Measurements from ENCODE around the gene YARS2. TPM values are rescaled to one million over a fixed set of nuclear protein-coding genes. Genes with fewer than 3 reads are reported as not detected.

YARS2 gene
- total and polyA plus RNA-seq, 10 donors: 13.2 to 23.5 (median 15.1) TPM

GRCh38 chr12:32765906-32766305 lies 10.2 kb upstream of the YARS2 start:
- intact Hi-C loops (cut with DNase I; ENCODE audit: low total_unique reads): loop anchor here (10.0 kb wide), 1 partner anchor 149 kb away; no protein-coding TSS in a partner anchor

GRCh38 chr12:32761716-32762115 lies 6.0 kb upstream of the YARS2 start:
- Histone ChIP-seq H3K27ac (no peak overlapping the region), H3K9me3 (no peaks in the 10 kb centered on the region), H3K27me3 (replicated peaks in 1 of 7) (no peaks in the 10 kb centered on the region), H3K4me3 (no peak overlapping the region), H3K36me3 (no peaks in the 10 kb centered on the region), H3K4me1 (peaks cover 0 to 12% (median 9%) of the 10 kb centered on the region in 6 donors)
- TF ChIP-seq POLR2A (IDR thresholded peaks at IDR 0.05): no peak
- no peak for TF ChIP-seq CTCF (IDR thresholded peaks at IDR 0.05 in 8 of 11, conservative IDR thresholded peaks at IDR 0.05 in 3 of 11)
- TF ChIP-seq POLR2AphosphoS5 (IDR thresholded peaks at IDR 0.05): no peak
- no peak for DNase-seq
- 5 to 24% (median 19%) methylated on average over 1 of the region's 1 CpG for WGBS, 5 donors
- intact Hi-C loops (cut with DNase I; ENCODE audit: low total_unique reads): loop anchor here (10.0 kb wide), 1 partner anchor 153 kb away; no protein-coding TSS in a partner anchor

More at GRCh38 chr12:32765906-32766305, 10.2 kb upstream of the YARS2 start:
- Histone ChIP-seq H3K27ac (no peak overlapping the region), H3K4me3 (no peak overlapping the region), H3K4me1 (peaks cover 0 to 12% (median 9%) of the 10 kb centered on the region in 6 donors), H3K27me3 (replicated peaks in 1 of 7) (peaks cover 0 to 9% (median 0%) of the 10 kb centered on the region in 7 donors), H3K36me3 (no peaks in the 10 kb centered on the region), H3K9me3 (no peaks in the 10 kb centered on the region)
- no peak for DNase-seq
- 69 to 83% (median 79%) methylated on average over 4 of the region's 4 CpGs for WGBS, 5 donors
- TF ChIP-seq POLR2A (IDR thresholded peaks at IDR 0.05): no peak
- TF ChIP-seq CTCF (IDR thresholded peaks at IDR 0.05 in 8 of 11, conservative IDR thresholded peaks at IDR 0.05 in 3 of 11): no peak
- TF ChIP-seq POLR2AphosphoS5 (IDR thresholded peaks at IDR 0.05): no peak

GRCh38 chr12:32757157-32757556 lies 1.5 kb upstream of the YARS2 start:
- no peaks in the 10 kb centered on the region for H3K9me3 ChIP-seq
- no peak overlapping the region for H3K4me3 ChIP-seq
- no peak for DNase-seq
- no peak for TF ChIP-seq CTCF (IDR thresholded peaks at IDR 0.05 in 8 of 11, conservative IDR thresholded peaks at IDR 0.05 in 3 of 11)
- TF ChIP-seq POLR2A (IDR thresholded peaks at IDR 0.05): no peak
- no peak for TF ChIP-seq POLR2AphosphoS5 (IDR thresholded peaks at IDR 0.05)
- H3K27me3 ChIP-seq (replicated peaks in 1 of 7): no peaks in the 10 kb centered on the region
- intact Hi-C loops (cut with DNase I; ENCODE audit: low total_unique reads): loop anchor here (5.0 to 10.0 kb wide), 2 partner anchors 1265 to 1458 kb away; partner anchors contain the start of gene ALG10
- H3K36me3 ChIP-seq: peaks cover 4 to 20% (median 12%) of the 10 kb centered on the region in 6 donors
- H3K27ac ChIP-seq: no peak overlapping the region
- 82 to 86% (median 84%) methylated on average over 3 of the region's 3 CpGs for WGBS, 5 donors
- peaks cover 9 to 42% (median 33%) of the 10 kb centered on the region in 6 donors for H3K4me1 ChIP-seq

- peak; percentile 69 for DNase-seq
- Histone ChIP-seq H3K27me3 (replicated peaks in 1 of 7) (no peaks in the 10 kb centered on the region), H3K27ac (peak overlapping the region in 6 of 8 donors; percentile 88 to 93 (median 91)), H3K36me3 (peaks cover 4 to 26% (median 17%) of the 10 kb centered on the region in 6 donors), H3K4me1 (peaks cover 9 to 36% (median 28%) of the 10 kb centered on the region in 6 donors), H3K9me3 (no peaks in the 10 kb centered on the region), H3K4me3 (peak overlapping the region in 6 of 8 donors; percentile 75 to 99 (median 97))
- intact Hi-C loops (cut with DNase I; ENCODE audit: low total_unique reads): loop anchor here (5.0 to 10.0 kb wide), 2 partner anchors 1266 to 1458 kb away; partner anchors contain the start of gene ALG10
- TF ChIP-seq CTCF (IDR thresholded peaks at IDR 0.05 in 8 of 11, conservative IDR thresholded peaks at IDR 0.05 in 3 of 11): no peak
- no peak for TF ChIP-seq POLR2AphosphoS5 (IDR thresholded peaks at IDR 0.05)
- TF ChIP-seq POLR2A (IDR thresholded peaks at IDR 0.05): no peak
- 40 to 47% (median 45%) methylated on average over 8 of the region's 8 CpGs for WGBS, 5 donors
Measured at GRCh38 chr12:32756476-32757066, 874 bp upstream of the YARS2 start.

All from spleen (tissue), 11 donors.